ENCODE results near the gene NGEF. TPM values are rescaled to one million over a fixed set of nuclear protein-coding genes. Genes with fewer than 3 reads are reported as not detected.

NGEF gene
- total and polyA plus RNA-seq, 9 of the 15 experiments (the other 6 are each of a cell fraction or from before 2014, with no cell fraction given), result 0.07 to 0.17 (median 0.09) TPM; not detected in 6

DNA sequence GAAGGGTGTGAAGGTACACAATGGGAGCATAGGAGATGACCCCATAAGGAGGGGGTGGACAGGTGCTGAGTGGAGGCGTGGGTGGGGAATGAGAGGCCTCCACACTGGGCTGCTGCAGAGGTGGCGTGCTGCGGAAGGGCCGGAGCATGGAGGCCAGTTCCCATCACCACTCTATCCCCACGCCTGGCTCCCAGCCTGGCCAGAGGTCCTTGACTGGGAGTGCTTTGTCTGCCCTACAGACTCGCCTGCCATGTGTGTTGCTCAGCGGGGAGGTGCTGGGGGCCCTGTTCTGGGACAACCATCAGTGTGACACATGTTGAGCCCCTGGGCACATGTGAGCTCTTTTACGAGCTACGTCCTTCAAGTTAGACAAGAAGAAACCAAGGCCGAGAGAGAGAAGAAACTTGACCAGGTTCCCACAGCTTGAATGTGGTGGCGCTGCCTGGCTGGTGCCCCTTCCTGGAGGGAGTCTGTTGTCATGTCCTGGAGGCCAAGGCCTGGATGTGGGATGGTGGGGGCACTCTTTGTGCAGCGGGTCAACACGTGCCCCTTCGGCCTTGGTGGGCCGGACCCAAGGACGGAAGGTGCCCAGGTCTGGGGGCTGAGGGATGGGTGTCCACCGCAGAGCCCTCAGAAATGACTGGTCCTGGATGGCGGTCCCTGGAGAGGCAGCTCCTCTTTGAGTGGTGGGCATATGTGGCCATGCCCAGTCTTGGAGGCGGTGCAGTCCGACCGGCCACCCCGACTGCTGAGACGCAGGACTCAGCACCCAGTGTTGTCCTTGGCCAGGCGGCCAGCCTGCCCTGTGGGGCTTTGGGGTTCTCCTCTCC, 45.9 kb upstream of the NGEF start:
- ATAC-seq (no peak), DNase-seq (ENCODE audit: extremely low read depth in 1 of 4, low spot score in 3 of 4) (no peak), FAIRE-seq (no peak)
- CTCF ChIA-PET (ENCODE audit: low intra/inter-chr PET ratio), result interaction anchor here (0.5 kb wide), 1 partner anchor 161 kb away, joined by 3 read pairs; no protein-coding TSS in a partner anchor
- Histone ChIP-seq H3K4me1 (replicated peaks in 1 of 2; ENCODE audit: control insufficient read depth in 2 of 2, insufficient read depth in 2 of 2, low read length in 2 of 2) (peaks cover 13 to 47% of the 10 kb centered on the region in 2 experiments; a peak in 4 of 5 replicates), H3K27ac (ENCODE audit: extremely low read depth, low read depth, low read length) (no peak overlapping the region), H3K9me1 (ENCODE audit: control insufficient read depth, insufficient read depth, low read length) (no peaks in the 10 kb centered on the region), H3K36me3 (ENCODE audit: control insufficient read depth, insufficient read depth, low read length) (no peaks in the 10 kb centered on the region), H3K4me3 (no peak overlapping the region), H2AFZ (ENCODE audit: low read depth, low read length) (no peak overlapping the region), H3K27me3 (ENCODE audit: control insufficient read depth in 2 of 2, insufficient read depth in 2 of 2, low read length in 2 of 2) (no peaks in the 10 kb centered on the region), H3K9ac (ENCODE audit: insufficient read depth in 1 of 2, low read depth in 2 of 2, low read length in 2 of 2) (no peak overlapping the region), H4K20me1 (replicated peaks; ENCODE audit: control insufficient read depth, insufficient read depth, low read length) (no peaks in the 10 kb centered on the region), H3K4me2 (ENCODE audit: insufficient read depth, low read length) (no peak overlapping the region), H3K79me2 (ENCODE audit: control insufficient read depth, insufficient read depth, low read length) (no peaks in the 10 kb centered on the region; the same call in 2 of the 3 replicates), H3K9me3 (replicated peaks; ENCODE audit: control insufficient read depth, insufficient read depth, low read depth, low read length) (no peaks in the 10 kb centered on the region)
- BruUV-seq (replicated peaks), result no TSS peak
- WGBS (ENCODE audit: insufficient coverage, low coverage, missing lambda C conversion rate), result 80% methylated on average over 17 of the region's 24 CpGs
- no peak for TF ChIP-seq ZNF79 (CRISPR knock-in tag; IDR thresholded peaks at IDR 0.05; ENCODE audit: low read depth)
- TF ChIP-seq SREBF2 (CRISPR knock-in tag; IDR thresholded peaks at IDR 0.05), result no peak
- no peak for TF ChIP-seq CREBBP (IDR thresholded peaks at IDR 0.05; ENCODE audit: low read depth, low read length)
- no peak for TF ChIP-seq HLTF (IDR thresholded peaks at IDR 0.05)
- TF ChIP-seq, protein P1, sequence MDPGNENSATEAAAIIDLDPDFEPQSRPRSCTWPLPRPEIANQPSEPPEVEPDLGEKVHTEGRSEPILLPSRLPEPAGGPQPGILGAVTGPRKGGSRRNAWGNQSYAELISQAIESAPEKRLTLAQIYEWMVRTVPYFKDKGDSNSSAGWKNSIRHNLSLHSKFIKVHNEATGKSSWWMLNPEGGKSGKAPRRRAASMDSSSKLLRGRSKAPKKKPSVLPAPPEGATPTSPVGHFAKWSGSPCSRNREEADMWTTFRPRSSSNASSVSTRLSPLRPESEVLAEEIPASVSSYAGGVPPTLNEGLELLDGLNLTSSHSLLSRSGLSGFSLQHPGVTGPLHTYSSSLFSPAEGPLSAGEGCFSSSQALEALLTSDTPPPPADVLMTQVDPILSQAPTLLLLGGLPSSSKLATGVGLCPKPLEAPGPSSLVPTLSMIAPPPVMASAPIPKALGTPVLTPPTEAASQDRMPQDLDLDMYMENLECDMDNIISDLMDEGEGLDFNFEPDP (CRISPR knock-in tag; IDR thresholded peaks at IDR 0.05), result no peak
- TF ChIP-seq ZNF583 (CRISPR knock-in tag; IDR thresholded peaks at IDR 0.05), result no peak
- TF ChIP-seq EP400 (IDR thresholded peaks at IDR 0.05), result no peak
- TF ChIP-seq FOS (IDR thresholded peaks at IDR 0.05; ENCODE audit: extremely low read depth, insufficient read length), result no peak
- TF ChIP-seq, protein P2, sequence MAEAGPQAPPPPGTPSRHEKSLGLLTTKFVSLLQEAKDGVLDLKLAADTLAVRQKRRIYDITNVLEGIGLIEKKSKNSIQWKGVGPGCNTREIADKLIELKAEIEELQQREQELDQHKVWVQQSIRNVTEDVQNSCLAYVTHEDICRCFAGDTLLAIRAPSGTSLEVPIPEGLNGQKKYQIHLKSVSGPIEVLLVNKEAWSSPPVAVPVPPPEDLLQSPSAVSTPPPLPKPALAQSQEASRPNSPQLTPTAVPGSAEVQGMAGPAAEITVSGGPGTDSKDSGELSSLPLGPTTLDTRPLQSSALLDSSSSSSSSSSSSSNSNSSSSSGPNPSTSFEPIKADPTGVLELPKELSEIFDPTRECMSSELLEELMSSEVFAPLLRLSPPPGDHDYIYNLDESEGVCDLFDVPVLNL (CRISPR knock-in tag; IDR thresholded peaks at IDR 0.05; ENCODE audit: low read depth), result no peak
- TF ChIP-seq EP300 (IDR thresholded peaks at IDR 0.05; ENCODE audit: low read length), result no peak
- no peak for TF ChIP-seq ZBED1 (IDR thresholded peaks at IDR 0.05)
- TF ChIP-seq, protein P3, sequence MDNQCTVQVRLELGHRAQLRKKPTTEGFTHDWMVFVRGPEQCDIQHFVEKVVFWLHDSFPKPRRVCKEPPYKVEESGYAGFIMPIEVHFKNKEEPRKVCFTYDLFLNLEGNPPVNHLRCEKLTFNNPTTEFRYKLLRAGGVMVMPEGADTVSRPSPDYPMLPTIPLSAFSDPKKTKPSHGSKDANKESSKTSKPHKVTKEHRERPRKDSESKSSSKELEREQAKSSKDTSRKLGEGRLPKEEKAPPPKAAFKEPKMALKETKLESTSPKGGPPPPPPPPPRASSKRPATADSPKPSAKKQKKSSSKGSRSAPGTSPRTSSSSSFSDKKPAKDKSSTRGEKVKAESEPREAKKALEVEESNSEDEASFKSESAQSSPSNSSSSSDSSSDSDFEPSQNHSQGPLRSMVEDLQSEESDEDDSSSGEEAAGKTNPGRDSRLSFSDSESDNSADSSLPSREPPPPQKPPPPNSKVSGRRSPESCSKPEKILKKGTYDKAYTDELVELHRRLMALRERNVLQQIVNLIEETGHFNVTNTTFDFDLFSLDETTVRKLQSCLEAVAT (IDR thresholded peaks at IDR 0.05), result no peak
- TF ChIP-seq, protein P4, sequence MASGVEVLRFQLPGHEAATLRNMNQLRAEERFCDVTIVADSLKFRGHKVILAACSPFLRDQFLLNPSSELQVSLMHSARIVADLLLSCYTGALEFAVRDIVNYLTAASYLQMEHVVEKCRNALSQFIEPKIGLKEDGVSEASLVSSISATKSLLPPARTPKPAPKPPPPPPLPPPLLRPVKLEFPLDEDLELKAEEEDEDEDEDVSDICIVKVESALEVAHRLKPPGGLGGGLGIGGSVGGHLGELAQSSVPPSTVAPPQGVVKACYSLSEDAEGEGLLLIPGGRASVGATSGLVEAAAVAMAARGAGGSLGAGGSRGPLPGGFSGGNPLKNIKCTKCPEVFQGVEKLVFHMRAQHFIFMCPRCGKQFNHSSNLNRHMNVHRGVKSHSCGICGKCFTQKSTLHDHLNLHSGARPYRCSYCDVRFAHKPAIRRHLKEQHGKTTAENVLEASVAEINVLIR (CRISPR knock-in tag; IDR thresholded peaks at IDR 0.05), result no peak
- intact Hi-C loops (cut with micrococcal nuclease), result no loop called here
- in situ Hi-C loops (cut with MboI), result no loop called here
- POLR2A ChIA-PET, result interaction anchor here (0.6 kb wide), 2 partner anchors 12 to 46 kb away, joined by 4 read pairs; no protein-coding TSS in a partner anchor

Measured in K562 (cell line).